ENCODE data around the gene FFAR2.

The FFAR2 gene

GRCh38 chr19:35427187-35427586 is 20.9 kb upstream of the FFAR2 start:
- DNase-seq = no peak

- no peak for DNase-seq
Observed at GRCh38 chr19:35429698-35430408, 18.2 kb upstream of the FFAR2 start.

GRCh38 chr19:35430409-35431144 is 17.5 kb upstream of the FFAR2 start:
- DNase-seq = no peak

- no peak for DNase-seq
Observed at GRCh38 chr19:35431145-35431807, 16.8 kb upstream of the FFAR2 start.

GRCh38 chr19:35432911-35433310 is 15.1 kb upstream of the FFAR2 start:
- no peak for DNase-seq

GRCh38 chr19:35433448-35433847 is 14.6 kb upstream of the FFAR2 start:
- no peak for DNase-seq

- no peak for DNase-seq
Observed at GRCh38 chr19:35435896-35436295, 12.2 kb upstream of the FFAR2 start.

- peak; percentile 15 for DNase-seq
Observed at GRCh38 chr19:35436477-35437405, 11.3 kb upstream of the FFAR2 start.

GRCh38 chr19:35437406-35437951 is 10.6 kb upstream of the FFAR2 start:
- DNase-seq = no peak

- DNase-seq = no peak
Observed at GRCh38 chr19:35438096-35438495, 10.0 kb upstream of the FFAR2 start.

GRCh38 chr19:35438527-35438926 is 9.5 kb upstream of the FFAR2 start:
- DNase-seq = no peak

GRCh38 chr19:35439921-35440320 is 8.1 kb upstream of the FFAR2 start:
- no peak for DNase-seq

- no peak for DNase-seq
Observed at GRCh38 chr19:35442091-35442490, 6.0 kb upstream of the FFAR2 start.

- no peak for DNase-seq
Observed at GRCh38 chr19:35444735-35445134, 3.3 kb upstream of the FFAR2 start.

- DNase-seq = no peak
Observed at GRCh38 chr19:35445826-35446593, 2.0 kb upstream of the FFAR2 start.

GRCh38 chr19:35449359-35450043 is 1.4 kb downstream of the FFAR2 start:
- DNase-seq = no peak

- DNase-seq = no peak
Observed at GRCh38 chr19:35451338-35452096, 3.5 kb downstream of the FFAR2 start.

- no peak for DNase-seq
Observed at GRCh38 chr19:35454663-35455062, 6.6 kb downstream of the FFAR2 start.

GRCh38 chr19:35455616-35456201 is 7.7 kb downstream of the FFAR2 start:
- no peak for DNase-seq

- DNase-seq = no peak
Observed at GRCh38 chr19:35457173-35457572, 9.1 kb downstream of the FFAR2 start.

Measured in CD4-positive, alpha-beta T cell treated with Interleukin-6 for 4 hours (primary cell).